GM18868 (cell line): Measurements from ENCODE around the gene HSD17B8.
A peak's percentile ranks its signal among the peaks of the same experiment; 100 is the strongest.

Source experiments
- ATAC-seq: cut with Tn5 transposase; IDR thresholded peaks from one replicate; pipeline ENCODE4 v1.9.1; 2021; ENCODE audit warnings: mild to moderate bottlenecking, moderate library complexity; ENCODE audit not compliant: unreplicated experiment

HSD17B8 gene

DNA sequence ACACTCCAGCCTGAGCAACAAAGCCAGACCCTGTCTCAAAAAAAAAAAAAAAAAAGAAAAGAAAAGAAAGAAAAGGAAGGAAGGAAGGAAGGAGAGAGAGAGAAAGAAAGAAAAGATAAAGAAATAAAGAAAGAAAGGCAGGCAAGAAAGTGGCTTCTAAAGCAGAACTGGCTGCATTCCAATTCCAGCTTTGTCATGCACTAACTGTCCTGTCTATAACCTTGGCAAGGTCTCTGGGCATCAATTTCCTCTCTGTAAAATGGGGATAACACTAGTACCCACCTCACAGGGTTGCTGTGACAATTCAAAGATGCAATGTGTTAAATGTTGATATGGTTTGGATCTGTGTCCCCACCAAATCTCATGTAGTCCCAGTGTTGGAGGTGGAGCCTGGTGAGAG is 31.9 kb downstream of the HSD17B8 start:
- ATAC-seq = no peak

DNA sequence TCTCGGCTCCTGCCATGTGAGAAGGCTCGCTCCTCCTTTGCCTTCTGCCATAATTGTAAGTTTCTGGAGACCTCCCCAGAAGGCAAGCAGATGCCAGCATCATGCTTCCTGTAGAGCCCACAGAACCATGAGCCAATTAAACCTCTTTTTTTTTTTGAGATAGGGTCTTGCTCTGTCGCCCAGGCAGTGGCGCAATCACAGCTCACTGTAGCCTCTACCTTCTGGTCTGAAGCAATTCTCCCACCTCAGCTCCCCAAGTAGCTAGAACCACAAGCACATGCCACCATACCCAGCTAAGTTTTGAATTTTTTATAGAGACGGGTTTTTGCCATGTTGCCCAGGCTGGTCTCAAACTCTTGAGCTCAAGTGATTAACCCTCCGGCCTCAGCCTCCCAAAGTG is 32.4 kb downstream of the HSD17B8 start:
- ATAC-seq = no peak

DNA sequence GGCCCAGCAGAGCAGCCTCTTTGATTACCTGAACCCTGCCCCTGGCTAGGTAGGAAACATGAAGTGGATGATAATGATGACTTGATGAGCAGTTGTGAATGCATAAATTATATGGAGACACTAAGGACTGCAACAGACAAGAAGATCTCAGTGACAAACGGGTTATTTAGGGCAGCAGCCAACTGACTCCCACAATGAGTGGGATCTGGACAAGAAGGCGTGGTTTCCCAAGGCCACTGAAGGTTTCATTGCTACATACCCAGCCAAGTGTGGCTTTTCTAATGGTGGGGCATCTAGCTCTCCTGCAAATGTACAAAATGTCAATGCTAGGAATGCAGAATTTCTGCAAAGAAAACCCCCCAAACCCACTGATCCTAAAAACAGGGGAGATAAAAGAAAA is 33.3 kb downstream of the HSD17B8 start:
- ATAC-seq = no peak

DNA sequence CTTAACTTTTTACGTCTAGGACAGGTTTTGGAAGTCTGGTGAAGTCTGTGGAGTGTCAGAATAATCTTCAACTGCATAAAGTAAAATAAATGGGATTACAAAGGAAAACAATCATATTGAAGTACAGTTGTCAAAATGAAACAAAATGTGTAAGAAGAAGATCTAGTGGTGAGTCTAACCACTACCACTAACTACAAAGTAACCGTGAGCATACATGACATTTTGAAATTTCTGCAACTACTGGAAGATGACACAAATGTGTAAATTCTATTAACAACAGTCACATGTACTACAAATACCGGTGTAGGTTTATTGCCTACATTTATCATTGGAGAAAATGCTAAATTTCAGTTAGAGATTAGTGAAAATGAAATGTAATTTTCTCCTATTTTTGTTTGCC is 37.5 kb downstream of the HSD17B8 start:
- no peak for ATAC-seq

DNA sequence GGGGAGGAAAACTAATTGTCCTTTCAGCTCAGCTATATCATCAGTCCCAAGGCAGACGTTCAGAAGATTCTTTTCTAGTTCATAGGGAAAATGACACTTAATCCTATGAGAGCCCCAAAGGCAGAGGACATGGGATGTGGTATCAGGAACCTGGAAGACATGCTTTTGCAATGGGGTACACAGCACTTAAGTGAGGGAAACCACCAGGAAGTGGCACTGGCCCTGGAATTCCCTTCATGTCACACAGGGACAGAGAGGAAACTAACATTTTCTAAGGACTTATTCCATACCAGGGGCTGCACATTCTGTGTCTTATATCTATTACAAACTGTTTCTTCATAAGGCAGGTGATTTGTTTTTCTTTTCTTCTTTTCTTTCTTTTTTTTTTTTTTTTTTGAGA is 39.0 kb downstream of the HSD17B8 start:
- no peak for ATAC-seq

DNA sequence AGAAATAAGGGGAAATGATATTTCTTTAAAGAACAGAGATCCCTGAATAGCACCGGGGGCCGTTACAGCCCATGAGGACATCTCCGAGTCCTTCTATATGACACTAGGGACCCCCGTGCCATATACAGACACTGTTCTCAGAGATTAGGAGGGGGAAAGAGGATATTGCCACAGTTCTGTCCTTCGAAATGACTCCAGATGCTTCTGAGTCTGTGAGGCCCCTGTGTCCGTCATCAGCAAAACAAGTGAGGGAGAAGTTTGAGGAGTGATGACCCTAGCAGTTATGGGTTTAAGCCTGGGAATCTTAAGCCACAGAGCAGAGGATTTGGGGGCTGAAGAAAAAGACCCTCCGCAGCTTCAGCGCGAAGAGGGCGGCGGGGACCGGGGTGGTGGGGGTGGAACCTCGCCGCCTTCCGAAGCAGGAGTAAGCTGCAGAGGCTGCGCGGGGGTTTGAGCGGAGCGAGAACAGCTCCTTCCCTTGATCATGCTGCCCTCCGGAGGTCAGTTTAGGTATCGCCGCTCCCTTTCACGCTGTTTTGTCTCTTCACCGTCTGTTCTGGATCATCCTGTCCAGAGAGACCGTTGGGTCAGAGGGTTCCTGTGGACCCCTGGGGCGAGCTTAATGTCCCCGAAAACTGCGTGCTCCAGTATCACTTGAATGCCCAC is 43.7 kb downstream of the HSD17B8 start:
- ATAC-seq = peak; percentile 35

DNA sequence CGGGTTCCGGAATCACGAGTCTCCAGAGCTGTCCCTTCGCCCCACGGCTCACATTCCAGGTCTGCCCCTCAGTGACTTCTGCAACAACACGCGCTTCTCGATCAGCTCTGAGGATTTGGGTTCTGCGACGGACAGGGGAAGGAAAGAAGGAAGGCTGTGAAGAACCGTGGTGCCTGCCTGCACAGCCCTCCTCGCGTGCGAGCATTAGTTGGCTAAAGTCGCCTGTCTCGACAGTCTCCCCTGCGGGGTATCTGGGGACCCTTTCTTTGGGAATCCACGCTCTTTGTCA is 44.1 kb downstream of the HSD17B8 start:
- peak; percentile 2 for ATAC-seq

DNA sequence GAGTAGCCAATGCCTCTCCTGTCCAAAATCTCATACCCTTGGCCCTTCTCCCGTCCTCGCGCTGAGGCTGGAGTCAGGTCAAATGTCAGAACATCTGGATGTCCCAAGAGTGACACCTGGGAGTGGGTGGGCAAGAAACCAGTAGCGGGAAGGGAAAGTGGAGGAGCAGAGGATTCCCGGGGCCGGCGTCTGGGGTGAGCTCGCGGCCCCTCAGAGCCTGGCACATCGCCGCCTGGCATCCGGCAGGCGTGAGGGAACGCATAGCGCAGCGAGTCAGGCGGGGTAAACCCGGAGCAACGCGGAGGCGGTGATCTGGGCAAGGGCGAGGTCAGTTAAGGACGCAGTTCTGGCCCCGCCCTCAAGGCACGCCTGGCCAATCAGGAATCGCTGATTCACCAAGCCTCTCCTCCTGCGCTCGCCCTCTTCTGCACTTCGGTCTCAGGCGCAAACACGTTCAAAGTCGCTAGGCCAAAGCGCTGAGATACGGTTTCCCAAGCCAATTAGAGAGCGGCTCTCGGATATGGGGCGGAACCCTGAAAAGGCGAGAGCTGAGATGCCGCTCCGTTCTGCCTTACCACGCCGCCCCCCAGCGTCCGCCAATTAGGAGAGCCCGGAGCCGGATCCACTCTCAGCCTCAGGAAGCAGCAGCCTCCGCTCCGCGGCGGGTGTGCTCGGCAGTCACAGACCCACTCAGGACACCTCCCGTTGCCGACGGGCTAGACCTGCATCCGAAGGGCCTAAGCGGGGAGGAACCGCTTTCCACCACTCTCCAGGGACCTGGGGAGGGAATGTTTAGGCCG is 44.7 kb downstream of the HSD17B8 start:
- ATAC-seq = peak; percentile 87

DNA sequence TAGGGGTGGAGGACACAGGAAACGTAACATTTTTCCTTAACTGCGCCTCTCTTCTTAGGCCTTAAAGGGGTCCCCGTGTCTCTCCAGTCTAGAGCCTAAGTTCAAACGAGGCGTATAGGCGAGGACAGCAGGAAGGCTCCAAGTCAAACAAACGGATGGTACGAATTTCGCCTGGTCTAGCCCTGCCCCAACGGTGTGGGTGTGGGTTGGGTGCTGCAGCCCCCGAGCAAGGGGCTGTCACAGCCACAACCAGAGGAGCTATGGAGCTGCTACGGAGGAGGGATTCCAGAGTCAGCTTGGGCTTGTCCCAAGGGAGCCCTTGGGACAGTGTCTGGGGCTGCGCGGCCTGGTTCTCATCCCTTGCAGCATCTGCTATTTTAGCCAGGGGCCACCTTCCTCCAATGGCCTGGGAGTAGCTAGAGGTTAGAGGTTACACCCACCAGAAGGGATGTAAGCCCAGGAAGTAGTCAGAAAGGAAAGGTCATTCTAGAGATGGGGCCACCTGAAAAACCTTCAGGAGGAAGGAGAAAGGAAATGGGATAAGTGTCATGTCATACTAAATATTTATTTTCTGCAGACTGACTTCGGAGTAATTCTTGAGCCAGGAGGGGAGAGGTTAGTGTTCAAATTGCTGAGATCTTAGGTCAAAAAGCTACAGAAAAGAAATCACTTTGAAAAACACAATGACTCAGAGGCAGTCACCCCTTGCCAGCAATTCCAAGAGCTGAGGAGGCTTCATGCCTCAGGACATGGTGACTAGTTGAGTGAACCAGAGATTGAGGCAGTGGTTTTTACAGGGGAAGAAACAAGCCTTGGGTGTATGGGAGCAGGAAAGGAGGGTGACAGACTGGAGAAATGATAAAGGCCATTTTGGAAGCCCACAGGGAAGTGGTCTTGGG is 45.5 kb downstream of the HSD17B8 start:
- ATAC-seq = no peak

DNA sequence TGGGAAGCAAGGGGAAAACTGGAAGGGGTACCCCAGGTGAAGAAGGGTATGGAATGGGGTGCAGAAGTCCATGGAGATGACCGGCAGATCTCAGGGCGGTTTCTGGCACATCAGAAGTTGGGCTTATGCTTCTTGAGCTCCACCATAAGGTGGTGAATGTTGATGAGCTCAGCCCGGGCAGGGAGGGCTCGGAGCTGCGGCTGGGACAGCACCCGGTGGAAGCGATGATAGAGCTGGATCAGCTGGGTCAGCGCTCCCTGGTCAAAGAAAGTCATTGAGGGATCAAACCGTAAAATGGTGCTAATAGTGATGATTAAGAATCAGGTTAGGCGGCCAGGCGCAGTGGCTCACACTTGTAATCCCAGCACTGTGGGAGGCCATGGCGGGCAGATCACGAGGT is 46.3 kb downstream of the HSD17B8 start:
- ATAC-seq = no peak

DNA sequence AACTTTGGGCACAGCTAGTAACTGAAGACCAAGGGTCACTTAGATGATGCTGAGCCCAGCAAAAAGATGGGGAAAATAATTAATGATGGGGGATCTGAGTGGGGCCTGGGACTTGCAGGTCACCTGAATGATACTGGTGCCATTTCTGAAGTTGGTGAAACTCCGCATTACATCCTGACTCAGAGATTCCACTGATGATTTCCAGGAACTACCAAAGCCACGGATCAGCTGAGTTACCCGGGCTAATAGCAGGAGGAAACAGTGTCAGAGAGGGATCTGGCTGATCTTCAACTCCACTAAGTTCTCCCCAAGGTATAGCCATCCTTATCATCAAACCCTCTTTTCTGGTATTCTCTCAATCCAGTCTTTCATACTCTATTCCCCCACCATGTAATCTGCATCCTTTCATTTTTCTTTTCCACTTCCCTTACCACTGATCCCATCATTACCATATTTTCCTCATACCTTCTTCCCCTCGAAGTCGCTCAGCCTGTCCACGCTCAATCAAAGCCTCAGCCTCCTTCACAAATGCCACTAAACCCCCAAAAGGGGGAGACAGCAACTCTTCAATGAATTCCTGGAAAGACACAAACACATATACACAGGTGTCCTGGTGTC is 47.0 kb downstream of the HSD17B8 start:
- no peak for ATAC-seq

DNA sequence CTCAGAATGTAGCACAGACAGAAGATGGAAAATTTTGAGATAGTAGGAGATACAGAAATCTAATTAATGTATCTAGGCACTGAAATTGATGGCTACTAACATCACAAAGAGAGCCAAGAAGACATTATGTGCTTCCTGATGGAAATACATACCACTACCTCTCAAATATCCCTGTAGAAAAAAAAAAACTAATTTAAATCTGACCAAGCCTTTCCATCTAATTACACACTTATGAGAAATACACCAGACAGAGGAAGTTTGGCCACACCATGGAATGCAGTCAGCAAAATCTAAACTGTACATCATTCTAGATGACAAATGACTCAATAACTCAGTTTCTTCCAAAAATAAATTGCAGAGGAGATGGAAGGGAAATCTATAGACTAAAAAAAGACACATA is 48.3 kb downstream of the HSD17B8 start:
- ATAC-seq = no peak

DNA sequence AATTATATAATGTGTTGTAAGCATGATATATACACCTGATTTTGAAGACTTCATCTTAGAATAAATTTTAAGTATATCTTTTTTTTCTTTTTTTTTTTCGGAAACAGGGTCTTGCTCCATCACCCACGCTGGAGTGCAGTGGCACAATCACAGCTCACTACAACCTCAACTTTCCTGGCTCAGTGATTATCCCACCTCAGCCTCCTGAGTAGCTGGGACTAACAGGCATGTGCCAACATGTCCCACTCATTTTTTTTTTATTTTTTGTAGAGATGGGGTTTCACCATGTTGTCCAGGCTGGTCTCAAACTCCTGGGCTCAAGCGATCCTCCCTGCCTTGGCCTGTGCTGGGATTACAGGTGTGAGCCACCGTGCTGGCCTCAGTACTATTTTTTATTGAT is 50.1 kb downstream of the HSD17B8 start:
- no peak for ATAC-seq
